MCF 10A (cell line): ENCODE measurements around the gene PODNL1. TPM values are rescaled to one million over a fixed set of nuclear protein-coding genes. Genes with fewer than 3 reads are reported as not detected.

Experiments
- BruUV-seq: library from RNA; stranded (reverse); fragments of 400-500 nt; replicated peaks from 2 replicates; lab custom pipeline; 2021; lab: Mats Ljungman, UMichigan
- CTCF ChIA-PET: fragments of 300-600 bp; sonication (Branson Sonifier 250); formaldehyde crosslinking; extraction: SDS; loops from one replicate; lab custom pipeline; 2021; ENCODE audit warnings: antibody characterized with exemption, inconsistent platforms; lab: Yijun Ruan, JAX
- POLR2A ChIA-PET: fragments of 300-600, 350-650 bp; sonication (Branson Sonifier 250); formaldehyde crosslinking; extraction: SDS; loops from one replicate; lab custom pipeline; 2020; ENCODE audit warnings: antibody characterized with exemption, inconsistent platforms; lab: Yijun Ruan, JAX
- DNase-seq: peaks from one replicate; pipeline ENCODE4 v3.0.0-alpha.2; 2018; ENCODE audit not compliant: unreplicated experiment
- H3K27ac Mint-ChIP-seq: one replicate; pipeline ENCODE4 v1.8.0; 2022; ENCODE audit warnings: mild to moderate bottlenecking, low read depth, mixed read lengths; ENCODE audit not compliant: unreplicated experiment
- H3K27me3 Mint-ChIP-seq: one replicate; pipeline ENCODE4 v1.8.0; 2022; ENCODE audit warnings: mixed read lengths; ENCODE audit not compliant: insufficient read depth, unreplicated experiment
- H3K36me3 Mint-ChIP-seq: one replicate; pipeline ENCODE4 v1.8.0; 2022; ENCODE audit warnings: mild to moderate bottlenecking, moderate library complexity, mixed read lengths; ENCODE audit not compliant: insufficient read depth, unreplicated experiment
- H3K4me1 Mint-ChIP-seq: one replicate; pipeline ENCODE4 v1.8.0; 2022; ENCODE audit warnings: mixed read lengths; ENCODE audit not compliant: insufficient read depth, unreplicated experiment
- H3K4me3 Mint-ChIP-seq: one replicate; pipeline ENCODE4 v1.8.0; 2022; ENCODE audit warnings: mild to moderate bottlenecking, moderate library complexity, mixed read lengths; ENCODE audit not compliant: unreplicated experiment
- H3K9me3 Mint-ChIP-seq: one replicate; pipeline ENCODE4 v1.8.0; 2022; ENCODE audit warnings: mixed read lengths; ENCODE audit not compliant: unreplicated experiment
- intact Hi-C: fragments of 100-400 bp; cut with micrococcal nuclease; formaldehyde crosslinking; loops from 2 replicates; pipeline ENCODE4 v1.14.1; 2022
- total RNA-seq: library from RNA; stranded (reverse); gene quantifications from 2 replicates; pipeline ENCODE4 v1.2.3, GENCODE V29; 2022
- TF ChIP-seq, protein P1 (sequence below): fragments of 200-600 bp; IDR thresholded peaks from one replicate; pipeline ENCODE4 v1.8.0; 2022; ENCODE audit warnings: antibody characterized with exemption, mild to moderate bottlenecking; ENCODE audit not compliant: unreplicated experiment

Gene PODNL1
- total RNA-seq, 1 experiment from 2014 or later, result 0.51 TPM

DNA sequence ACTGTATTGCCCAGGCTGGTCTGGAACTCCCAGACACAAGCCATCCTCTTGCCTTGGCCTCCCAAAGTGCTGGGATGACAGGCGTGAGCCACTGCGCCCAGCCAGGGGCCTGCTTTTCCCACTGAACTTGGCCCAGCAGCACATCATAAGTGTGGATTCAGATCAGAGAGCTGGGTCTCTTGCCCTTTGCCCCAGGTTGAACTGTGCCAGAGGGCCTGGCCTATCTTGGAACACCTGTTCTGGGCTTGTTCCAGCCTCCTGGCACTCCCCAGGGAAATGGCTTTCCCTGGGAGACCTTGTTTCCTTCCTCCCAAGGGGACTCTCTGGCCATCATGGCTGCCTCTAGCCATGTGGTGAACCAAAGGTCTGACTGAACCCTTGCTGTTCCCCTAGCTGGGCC, 28.8 kb downstream of the PODNL1 start:
- H3K27ac Mint-ChIP-seq, result no peak overlapping the region
- no peaks in the 10 kb centered on the region for H3K9me3 Mint-ChIP-seq
- POLR2A ChIA-PET, result interaction anchor here (0.7 kb wide), 1 partner anchor 36 kb away, joined by 4 read pairs; no protein-coding TSS in a partner anchor
- peaks cover 4% of the 10 kb centered on the region for H3K4me1 Mint-ChIP-seq
- CTCF ChIA-PET, result interaction anchor here (0.6 to 1.2 kb wide), 3 partner anchors 21 to 170 kb away, joined by 3 read pairs; no protein-coding TSS in a partner anchor
- TF ChIP-seq, protein P1, sequence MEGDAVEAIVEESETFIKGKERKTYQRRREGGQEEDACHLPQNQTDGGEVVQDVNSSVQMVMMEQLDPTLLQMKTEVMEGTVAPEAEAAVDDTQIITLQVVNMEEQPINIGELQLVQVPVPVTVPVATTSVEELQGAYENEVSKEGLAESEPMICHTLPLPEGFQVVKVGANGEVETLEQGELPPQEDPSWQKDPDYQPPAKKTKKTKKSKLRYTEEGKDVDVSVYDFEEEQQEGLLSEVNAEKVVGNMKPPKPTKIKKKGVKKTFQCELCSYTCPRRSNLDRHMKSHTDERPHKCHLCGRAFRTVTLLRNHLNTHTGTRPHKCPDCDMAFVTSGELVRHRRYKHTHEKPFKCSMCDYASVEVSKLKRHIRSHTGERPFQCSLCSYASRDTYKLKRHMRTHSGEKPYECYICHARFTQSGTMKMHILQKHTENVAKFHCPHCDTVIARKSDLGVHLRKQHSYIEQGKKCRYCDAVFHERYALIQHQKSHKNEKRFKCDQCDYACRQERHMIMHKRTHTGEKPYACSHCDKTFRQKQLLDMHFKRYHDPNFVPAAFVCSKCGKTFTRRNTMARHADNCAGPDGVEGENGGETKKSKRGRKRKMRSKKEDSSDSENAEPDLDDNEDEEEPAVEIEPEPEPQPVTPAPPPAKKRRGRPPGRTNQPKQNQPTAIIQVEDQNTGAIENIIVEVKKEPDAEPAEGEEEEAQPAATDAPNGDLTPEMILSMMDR, result no peak
- peaks cover 54% of the 10 kb centered on the region for H3K36me3 Mint-ChIP-seq
- H3K4me3 Mint-ChIP-seq, result no peak overlapping the region
- BruUV-seq, result no TSS peak
- intact Hi-C loops, result no loop called here
- H3K27me3 Mint-ChIP-seq, result no peaks in the 10 kb centered on the region
- no peak for DNase-seq

DNA sequence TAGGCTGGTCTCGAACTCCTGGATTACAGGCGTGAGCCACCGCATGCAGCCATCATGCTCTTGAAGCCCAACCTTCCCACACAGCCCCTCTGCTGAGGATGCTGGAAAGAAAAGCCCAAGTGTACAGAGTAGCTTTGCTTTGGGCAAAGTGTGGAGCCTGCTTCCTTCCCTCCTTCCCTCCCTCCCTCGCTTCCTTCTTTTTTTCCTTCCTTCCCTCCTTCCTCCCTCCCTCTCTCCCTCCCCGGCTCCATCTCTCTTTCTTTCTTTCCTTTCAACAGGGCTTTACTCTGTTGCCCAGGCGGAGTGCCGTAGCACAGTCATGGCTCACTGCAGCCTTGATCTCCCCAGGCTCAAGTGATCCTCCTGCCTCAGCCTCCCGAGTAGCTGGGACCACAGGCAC, 29.5 kb downstream of the PODNL1 start:
- no peak for DNase-seq
- H3K9me3 Mint-ChIP-seq, result no peaks in the 10 kb centered on the region
- intact Hi-C loops, result no loop called here
- H3K36me3 Mint-ChIP-seq, result peaks cover 47% of the 10 kb centered on the region
- no peaks in the 10 kb centered on the region for H3K27me3 Mint-ChIP-seq
- no peak overlapping the region for H3K27ac Mint-ChIP-seq
- H3K4me3 Mint-ChIP-seq, result no peak overlapping the region
- ChIA-PET CTCF (interaction anchor here (0.6 to 1.2 kb wide), 4 partner anchors 20 to 757 kb away, joined by 3 to 4 read pairs (median 3); no protein-coding TSS in a partner anchor), POLR2A (interaction anchor here (0.7 to 1.0 kb wide), 2 partner anchors 17 to 37 kb away, joined by 3 to 4 read pairs; no protein-coding TSS in a partner anchor)
- peaks cover 4% of the 10 kb centered on the region for H3K4me1 Mint-ChIP-seq
- no TSS peak for BruUV-seq
- TF ChIP-seq, protein P1, result no peak

DNA sequence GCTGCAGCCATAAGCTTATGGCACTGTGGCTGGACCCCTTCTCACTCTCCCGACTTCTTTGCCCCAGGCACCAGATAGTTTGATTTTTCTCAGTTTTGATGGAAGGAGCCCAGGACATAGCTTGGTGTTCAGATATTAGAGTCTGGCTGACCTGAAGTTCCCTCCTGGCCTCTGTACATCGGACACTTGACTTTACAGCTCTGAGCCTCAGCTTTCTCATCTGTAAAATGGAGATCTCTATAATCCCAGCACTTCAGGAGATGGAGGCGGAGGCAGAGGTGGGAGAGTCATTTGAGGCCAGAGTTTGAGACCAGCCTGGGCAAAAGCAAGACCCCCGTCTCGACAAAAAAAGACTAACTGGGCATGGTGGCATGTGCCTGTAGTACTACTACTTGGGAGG, 31.3 kb downstream of the PODNL1 start:
- TF ChIP-seq, protein P1, result no peak
- POLR2A ChIA-PET, result interaction anchor here (1.1 kb wide), 1 partner anchor 25 kb away, joined by 3 read pairs; no protein-coding TSS in a partner anchor
- H3K27me3 Mint-ChIP-seq, result no peaks in the 10 kb centered on the region
- DNase-seq, result no peak
- peak overlapping the region; percentile 84 for H3K27ac Mint-ChIP-seq
- CTCF ChIA-PET, result interaction anchor here (0.6 to 0.7 kb wide), 5 partner anchors 11 to 209 kb away, joined by 3 read pairs; no protein-coding TSS in a partner anchor
- no peaks in the 10 kb centered on the region for H3K9me3 Mint-ChIP-seq
- peak overlapping the region; percentile 84 for H3K4me3 Mint-ChIP-seq
- H3K4me1 Mint-ChIP-seq, result peaks cover 4% of the 10 kb centered on the region
- H3K36me3 Mint-ChIP-seq, result peaks cover 29% of the 10 kb centered on the region
- TSS peak; percentile 53 for BruUV-seq
- intact Hi-C loops, result no loop called here

DNA sequence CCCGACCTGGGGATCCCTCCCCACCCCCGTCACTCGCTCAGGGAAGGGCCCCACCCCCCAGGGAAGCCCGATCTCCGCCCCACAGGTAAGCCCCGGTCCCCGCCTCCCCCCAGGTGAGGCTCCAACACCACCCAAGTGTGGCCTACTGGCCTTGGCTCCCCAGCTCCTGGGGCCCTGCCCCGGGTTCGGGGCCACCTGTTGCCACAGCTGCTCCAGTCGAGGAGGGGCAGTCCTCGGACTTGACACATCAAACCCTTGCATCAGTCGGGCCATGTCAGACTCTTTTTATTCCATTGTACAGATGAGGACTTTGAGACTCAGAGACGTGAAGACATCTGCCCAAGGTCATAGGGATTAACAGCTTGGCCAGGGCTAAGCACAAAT, 31.7 kb downstream of the PODNL1 start:
- ChIA-PET CTCF (interaction anchor here (0.6 to 1.8 kb wide), 4 partner anchors 12 to 169 kb away, joined by 3 to 5 read pairs (median 3); no protein-coding TSS in a partner anchor), POLR2A (interaction anchor here (0.6 kb wide), 1 partner anchor 1300 kb away, joined by 3 read pairs; no protein-coding TSS in a partner anchor)
- intact Hi-C loops, result no loop called here
- peak; percentile 24 for DNase-seq
- Mint-ChIP-seq H3K36me3 (peaks cover 25% of the 10 kb centered on the region), H3K27ac (peak overlapping the region; percentile 84), H3K9me3 (no peaks in the 10 kb centered on the region), H3K4me1 (peaks cover 4% of the 10 kb centered on the region), H3K4me3 (peak overlapping the region; percentile 84), H3K27me3 (no peaks in the 10 kb centered on the region)
- BruUV-seq, result no TSS peak
- TF ChIP-seq, protein P1, result no peak
